ENCODE results near the gene UBE2E1. TPM values are rescaled to one million over a fixed set of nuclear protein-coding genes. Genes with fewer than 3 reads are reported as not detected.

The UBE2E1 gene
- total and polyA plus RNA-seq, 9 donors, result 60.3 to 95.4 (median 86.9) TPM

DNA sequence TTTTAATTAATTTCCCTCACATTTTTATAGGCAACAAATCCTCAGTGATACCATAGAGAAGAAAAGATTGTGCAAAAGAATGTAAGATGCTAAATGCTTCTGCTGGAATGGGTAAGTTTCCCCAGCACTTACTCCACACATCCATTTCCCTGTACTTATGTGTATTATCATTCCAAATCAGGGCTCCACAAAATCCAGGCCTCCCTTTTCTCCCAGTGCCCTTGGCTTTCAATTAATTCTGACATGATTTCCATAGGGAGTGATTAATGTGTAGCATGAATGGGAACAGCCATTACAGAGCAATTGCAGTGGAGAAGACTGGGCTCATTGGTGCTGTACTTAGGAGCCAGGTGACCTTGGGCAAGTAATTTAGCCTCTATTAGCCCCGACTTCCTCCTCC, 41.3 kb upstream of the UBE2E1 start:
- Histone ChIP-seq H3K4me3 (ENCODE audit: low read length) (no peak overlapping the region), H3K9me3 (replicated peaks; ENCODE audit: control insufficient read depth, low read depth, low read length) (no peaks in the 10 kb centered on the region), H3K27me3 (ENCODE audit: control insufficient read depth, insufficient read depth, low read length) (no peaks in the 10 kb centered on the region), H3K36me3 (ENCODE audit: control insufficient read depth, insufficient read depth, low read length) (no peaks in the 10 kb centered on the region), H3K27ac (ENCODE audit: low read length) (no peak overlapping the region), H3K4me1 (ENCODE audit: control insufficient read depth, insufficient read depth, low read length) (peaks cover 11% of the 10 kb centered on the region)
- no CpG with 5 or more reads among the region's 1 CpG for WGBS (ENCODE audit: insufficient coverage)
- DNase-seq, result no peak

DNA sequence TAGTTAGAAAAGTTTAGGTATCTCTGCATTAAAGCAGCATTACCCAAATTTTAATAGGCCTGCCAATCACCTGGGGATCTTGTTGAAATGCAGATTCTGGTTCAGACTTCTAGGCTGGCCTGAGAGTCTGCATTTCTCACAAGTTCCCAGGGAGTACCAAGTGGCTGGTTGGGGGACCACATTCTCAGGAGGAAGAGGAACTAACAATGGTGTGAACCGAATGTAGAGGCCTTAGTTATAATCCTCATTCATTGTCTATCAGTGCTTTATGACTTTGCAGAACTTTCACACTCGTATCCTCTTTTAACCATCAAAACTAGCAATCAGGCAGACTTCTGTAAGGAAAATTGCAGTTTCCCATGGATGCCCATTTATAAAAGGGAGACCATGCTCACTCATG, 38.2 kb upstream of the UBE2E1 start:
- WGBS (ENCODE audit: insufficient coverage), result no CpG with 5 or more reads among the region's 2 CpGs
- H3K9me3 ChIP-seq (replicated peaks; ENCODE audit: control insufficient read depth, low read depth, low read length), result no peaks in the 10 kb centered on the region
- no peak overlapping the region for H3K4me3 ChIP-seq (ENCODE audit: low read length)
- no peaks in the 10 kb centered on the region for H3K27me3 ChIP-seq (ENCODE audit: control insufficient read depth, insufficient read depth, low read length)
- H3K4me1 ChIP-seq (ENCODE audit: control insufficient read depth, insufficient read depth, low read length), result peaks cover 5% of the 10 kb centered on the region
- no peaks in the 10 kb centered on the region for H3K36me3 ChIP-seq (ENCODE audit: control insufficient read depth, insufficient read depth, low read length)
- DNase-seq, result no peak
- no peak overlapping the region for H3K27ac ChIP-seq (ENCODE audit: low read length)

DNA sequence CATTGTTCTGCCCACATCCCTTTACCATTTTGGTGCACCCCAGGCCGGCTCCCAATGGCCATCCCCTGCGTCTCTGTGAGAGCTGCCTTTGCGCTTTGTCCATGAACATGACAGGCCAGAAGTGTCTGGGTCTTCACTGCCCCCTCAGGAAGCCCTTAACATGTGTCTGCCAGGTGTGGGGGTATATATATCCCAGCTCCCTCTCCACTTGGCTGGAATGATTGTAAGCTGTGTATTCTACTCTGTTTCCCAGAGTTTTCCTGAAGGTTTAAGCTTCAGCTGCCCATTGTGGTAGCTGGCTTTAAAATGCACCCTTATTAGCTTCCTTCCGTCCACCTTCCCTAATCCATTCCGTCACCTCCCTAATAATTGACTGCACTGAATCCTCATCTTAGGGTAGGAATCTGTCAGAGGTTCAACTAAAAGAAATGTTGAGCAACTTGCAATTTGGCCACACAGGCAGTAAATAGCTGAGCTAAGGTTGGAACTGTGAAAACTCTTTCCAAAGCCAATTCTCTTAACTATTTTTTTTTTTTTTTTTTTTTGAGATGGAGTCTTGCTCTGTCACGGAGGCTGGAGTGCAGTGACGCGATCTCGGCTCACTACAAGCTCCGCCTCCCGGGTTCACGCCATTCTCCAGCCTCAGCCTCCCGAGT, 30.4 kb upstream of the UBE2E1 start:
- Histone ChIP-seq H3K36me3 (ENCODE audit: control insufficient read depth, insufficient read depth, low read length) (no peaks in the 10 kb centered on the region), H3K9me3 (replicated peaks; ENCODE audit: control insufficient read depth, low read depth, low read length) (peaks cover 2% of the 10 kb centered on the region), H3K27me3 (ENCODE audit: control insufficient read depth, insufficient read depth, low read length) (no peaks in the 10 kb centered on the region), H3K4me3 (ENCODE audit: low read length) (no peak overlapping the region), H3K27ac (ENCODE audit: low read length) (no peak overlapping the region), H3K4me1 (ENCODE audit: control insufficient read depth, insufficient read depth, low read length) (peaks cover 7% of the 10 kb centered on the region)
- DNase-seq, result no peak
- WGBS (ENCODE audit: insufficient coverage), result 78% methylated on average over 4 of the region's 13 CpGs

DNA sequence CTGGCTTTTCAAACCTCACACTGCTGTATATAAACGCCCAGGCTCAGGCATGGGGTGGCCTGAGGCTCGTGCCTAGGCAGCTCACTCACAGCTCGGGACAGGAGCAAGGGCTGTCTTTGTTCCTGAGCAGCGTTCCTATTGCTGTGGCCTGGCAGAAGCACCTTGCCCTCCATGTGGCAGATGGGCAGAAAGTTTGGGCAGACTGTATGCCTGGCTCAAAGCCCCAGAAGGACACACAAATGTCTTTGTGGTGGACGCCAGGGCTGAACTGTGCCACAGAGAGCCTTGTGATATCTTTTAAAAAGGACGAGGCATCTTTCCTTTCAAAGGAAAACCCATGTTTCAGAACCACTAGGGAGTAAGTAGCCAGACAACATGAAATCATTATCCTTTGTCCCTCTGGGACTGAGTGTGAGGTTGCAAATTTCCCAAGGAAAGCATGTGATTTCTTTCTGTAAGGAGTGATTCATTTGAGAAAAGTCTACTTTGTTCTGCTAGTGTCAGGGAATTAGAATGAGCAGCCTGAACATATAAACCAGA, 29.3 kb upstream of the UBE2E1 start:
- DNase-seq, result peak; percentile 48
- Histone ChIP-seq H3K27ac (ENCODE audit: low read length) (no peak overlapping the region), H3K4me1 (ENCODE audit: control insufficient read depth, insufficient read depth, low read length) (peaks cover 7% of the 10 kb centered on the region), H3K9me3 (replicated peaks; ENCODE audit: control insufficient read depth, low read depth, low read length) (peaks cover 2% of the 10 kb centered on the region), H3K27me3 (ENCODE audit: control insufficient read depth, insufficient read depth, low read length) (no peaks in the 10 kb centered on the region), H3K36me3 (ENCODE audit: control insufficient read depth, insufficient read depth, low read length) (no peaks in the 10 kb centered on the region), H3K4me3 (ENCODE audit: low read length) (no peak overlapping the region)
- whole genome bisulfite sequencing (ENCODE audit: insufficient coverage), result 61% methylated on average over 5 of the region's 6 CpGs

DNA sequence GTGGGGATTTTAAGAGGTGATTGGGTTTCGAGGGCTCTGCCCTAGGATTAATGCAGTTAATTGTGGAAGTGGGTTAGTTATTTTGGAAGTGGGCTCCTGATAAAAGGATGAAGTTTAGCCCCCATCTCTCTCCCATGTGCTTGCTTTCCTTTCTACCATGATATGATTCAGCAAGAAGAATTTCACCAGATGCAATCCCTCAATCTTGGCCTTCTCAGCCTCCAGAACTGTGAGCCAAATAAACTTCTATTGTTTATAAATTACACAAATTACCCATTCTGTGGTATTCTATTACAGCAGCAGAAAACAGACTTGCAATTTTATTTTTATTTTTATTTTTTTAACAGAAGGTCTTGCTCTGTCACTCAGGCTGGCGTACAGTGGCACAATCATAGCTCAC, 27.3 kb upstream of the UBE2E1 start:
- no peak for DNase-seq
- 83% methylated on average over 1 of the region's 2 CpGs for WGBS (ENCODE audit: insufficient coverage)
- Histone ChIP-seq H3K36me3 (ENCODE audit: control insufficient read depth, insufficient read depth, low read length) (no peaks in the 10 kb centered on the region), H3K27ac (ENCODE audit: low read length) (no peak overlapping the region), H3K4me3 (ENCODE audit: low read length) (no peak overlapping the region), H3K9me3 (replicated peaks; ENCODE audit: control insufficient read depth, low read depth, low read length) (peaks cover 2% of the 10 kb centered on the region), H3K27me3 (ENCODE audit: control insufficient read depth, insufficient read depth, low read length) (no peaks in the 10 kb centered on the region), H3K4me1 (ENCODE audit: control insufficient read depth, insufficient read depth, low read length) (peaks cover 7% of the 10 kb centered on the region)

DNA sequence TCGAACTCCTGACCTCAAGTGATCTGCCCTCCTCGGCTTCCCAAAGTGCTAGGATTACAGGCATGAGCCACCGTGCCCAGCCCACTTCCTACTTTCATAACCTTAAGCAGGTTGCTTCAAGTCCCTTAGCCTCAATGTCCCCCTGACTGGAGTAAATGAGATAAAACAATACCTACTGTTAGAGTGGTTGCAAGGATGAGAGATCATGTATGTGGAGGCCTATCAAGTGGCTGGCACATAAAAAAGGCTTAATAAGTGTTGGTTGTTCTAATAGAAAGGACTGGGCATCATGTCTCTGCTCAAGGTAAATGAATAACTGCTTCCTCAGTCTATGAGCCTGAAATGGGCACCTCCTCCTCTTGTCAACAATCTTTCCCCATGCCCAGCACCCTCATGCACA, 25.9 kb upstream of the UBE2E1 start:
- no peaks in the 10 kb centered on the region for H3K36me3 ChIP-seq (ENCODE audit: control insufficient read depth, insufficient read depth, low read length)
- H3K27me3 ChIP-seq (ENCODE audit: control insufficient read depth, insufficient read depth, low read length), result no peaks in the 10 kb centered on the region
- no peak overlapping the region for H3K4me3 ChIP-seq (ENCODE audit: low read length)
- H3K4me1 ChIP-seq (ENCODE audit: control insufficient read depth, insufficient read depth, low read length), result peaks cover 7% of the 10 kb centered on the region
- no peak for DNase-seq
- WGBS (ENCODE audit: insufficient coverage), result no CpG with 5 or more reads among the region's 3 CpGs
- H3K27ac ChIP-seq (ENCODE audit: low read length), result no peak overlapping the region
- H3K9me3 ChIP-seq (replicated peaks; ENCODE audit: control insufficient read depth, low read depth, low read length), result peaks cover 2% of the 10 kb centered on the region

DNA sequence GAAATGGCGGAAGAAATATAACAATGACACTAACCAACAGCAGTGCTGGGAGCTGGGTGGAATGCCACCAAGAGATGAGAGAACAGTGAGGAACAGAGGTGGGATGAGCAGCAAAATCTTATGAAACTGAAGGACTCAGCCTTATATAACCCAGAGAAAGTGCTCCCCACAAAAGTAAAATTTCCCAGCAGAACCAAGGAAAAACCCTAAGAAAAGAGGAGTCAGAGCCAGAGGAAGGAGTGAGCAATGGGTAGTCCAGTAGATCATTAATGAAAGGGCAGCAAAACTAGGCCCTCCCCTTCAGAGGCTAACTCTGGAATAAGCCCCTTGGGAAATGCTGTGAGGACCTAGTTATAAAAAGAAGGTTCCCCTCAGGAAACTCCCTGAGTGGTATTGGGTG, 24.7 kb upstream of the UBE2E1 start:
- Histone ChIP-seq H3K27ac (ENCODE audit: low read length) (no peak overlapping the region), H3K4me1 (ENCODE audit: control insufficient read depth, insufficient read depth, low read length) (peaks cover 6% of the 10 kb centered on the region), H3K27me3 (ENCODE audit: control insufficient read depth, insufficient read depth, low read length) (no peaks in the 10 kb centered on the region), H3K9me3 (replicated peaks; ENCODE audit: control insufficient read depth, low read depth, low read length) (no peaks in the 10 kb centered on the region), H3K4me3 (ENCODE audit: low read length) (no peak overlapping the region), H3K36me3 (ENCODE audit: control insufficient read depth, insufficient read depth, low read length) (no peaks in the 10 kb centered on the region)
- WGBS (ENCODE audit: insufficient coverage), result no CpG with 5 or more reads among the region's 1 CpG
- no peak for DNase-seq

DNA sequence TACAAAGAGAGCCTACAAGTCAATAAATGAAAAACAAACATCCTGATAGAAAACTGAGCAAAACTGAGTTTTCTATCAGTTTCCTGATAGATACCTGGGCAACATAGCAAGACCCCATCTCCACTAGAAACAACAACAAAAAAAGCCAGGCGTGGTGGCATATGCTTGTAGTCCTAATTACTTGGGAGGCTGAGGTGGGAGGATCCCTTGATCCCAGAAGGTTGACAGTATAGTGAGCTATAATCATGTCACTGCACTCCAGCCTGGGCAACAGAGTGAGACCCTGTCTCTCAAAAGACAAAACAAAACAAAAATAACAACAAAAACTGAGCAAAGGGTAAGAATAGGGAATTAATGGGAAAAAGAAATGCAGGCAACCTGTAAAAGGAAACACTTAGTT, 23.9 kb upstream of the UBE2E1 start:
- no CpG with 5 or more reads among the region's 1 CpG for WGBS (ENCODE audit: insufficient coverage)
- H3K9me3 ChIP-seq (replicated peaks; ENCODE audit: control insufficient read depth, low read depth, low read length), result no peaks in the 10 kb centered on the region
- no peak for DNase-seq

DNA sequence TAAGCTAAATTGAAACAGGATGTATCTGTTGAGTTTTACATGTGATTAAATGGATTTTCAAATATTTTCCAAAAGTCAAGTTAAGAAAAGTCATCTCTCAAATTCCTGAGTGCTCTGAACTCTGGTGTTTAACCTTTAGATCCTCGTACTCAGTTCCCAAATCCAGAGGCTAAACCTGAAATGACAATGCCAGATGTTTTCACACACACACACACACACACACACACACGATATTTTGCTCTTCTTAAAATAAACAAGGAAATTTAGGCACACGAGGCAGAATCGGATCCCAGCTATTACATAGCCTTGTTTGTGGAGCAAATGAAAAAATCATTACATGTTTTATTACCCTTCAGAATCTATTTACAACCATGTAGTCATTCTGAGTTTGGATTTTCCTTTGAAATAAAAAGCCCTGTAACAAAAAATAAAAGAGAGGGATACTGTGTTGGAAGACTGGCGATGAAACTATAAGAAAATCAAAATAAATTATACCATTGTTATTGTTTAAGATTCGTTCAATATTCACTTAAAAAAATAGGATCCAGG, 20.6 kb upstream of the UBE2E1 start:
- DNase-seq, result peak; percentile 73
- Histone ChIP-seq H3K27ac (ENCODE audit: low read length) (no peak overlapping the region), H3K4me3 (ENCODE audit: low read length) (no peak overlapping the region), H3K27me3 (ENCODE audit: control insufficient read depth, insufficient read depth, low read length) (no peaks in the 10 kb centered on the region), H3K4me1 (ENCODE audit: control insufficient read depth, insufficient read depth, low read length) (no peaks in the 10 kb centered on the region), H3K9me3 (replicated peaks; ENCODE audit: control insufficient read depth, low read depth, low read length) (no peaks in the 10 kb centered on the region), H3K36me3 (ENCODE audit: control insufficient read depth, insufficient read depth, low read length) (no peaks in the 10 kb centered on the region)
- no CpG with 5 or more reads among the region's 6 CpGs for WGBS (ENCODE audit: insufficient coverage)

More for the DNA sequence above, 23.9 kb upstream of the UBE2E1 start:
- Histone ChIP-seq H3K4me1 (ENCODE audit: control insufficient read depth, insufficient read depth, low read length) (no peaks in the 10 kb centered on the region), H3K4me3 (ENCODE audit: low read length) (no peak overlapping the region), H3K36me3 (ENCODE audit: control insufficient read depth, insufficient read depth, low read length) (no peaks in the 10 kb centered on the region), H3K27me3 (ENCODE audit: control insufficient read depth, insufficient read depth, low read length) (no peaks in the 10 kb centered on the region), H3K27ac (ENCODE audit: low read length) (no peak overlapping the region)

DNA sequence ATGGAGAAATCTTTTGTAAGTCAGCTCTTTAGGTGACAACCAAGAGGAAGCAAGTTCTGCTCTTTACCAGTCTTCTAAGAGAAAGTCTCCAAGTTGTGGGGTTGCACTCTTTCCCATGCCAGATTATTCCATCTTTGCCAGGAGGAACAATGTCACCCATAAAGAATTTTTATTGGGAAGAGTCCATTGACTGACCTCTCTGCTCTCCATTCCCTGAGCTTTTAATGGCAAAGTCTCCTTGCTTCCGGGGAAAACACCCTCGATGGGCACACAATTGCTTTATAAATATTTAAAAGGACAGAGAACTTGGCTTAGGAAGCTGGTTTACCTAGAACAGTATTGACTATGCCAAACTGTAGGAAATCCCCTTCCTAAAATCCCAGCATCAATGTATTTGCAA, 19.9 kb upstream of the UBE2E1 start:
- no peak for DNase-seq
- no peaks in the 10 kb centered on the region for H3K9me3 ChIP-seq (replicated peaks; ENCODE audit: control insufficient read depth, low read depth, low read length)
- H3K36me3 ChIP-seq (ENCODE audit: control insufficient read depth, insufficient read depth, low read length), result no peaks in the 10 kb centered on the region
- no peak overlapping the region for H3K27ac ChIP-seq (ENCODE audit: low read length)
- no peak overlapping the region for H3K4me3 ChIP-seq (ENCODE audit: low read length)
- no peaks in the 10 kb centered on the region for H3K4me1 ChIP-seq (ENCODE audit: control insufficient read depth, insufficient read depth, low read length)
- WGBS (ENCODE audit: insufficient coverage), result no CpG with 5 or more reads among the region's 2 CpGs
- no peaks in the 10 kb centered on the region for H3K27me3 ChIP-seq (ENCODE audit: control insufficient read depth, insufficient read depth, low read length)
